GM12892 (cell line): ENCODE results near the gene CHCHD10.

ENCODE experiments used
- POLR2A ChIP-seq: IDR thresholded peaks from 2 replicates; pipeline ENCODE4 v1.6.1; 2011; ENCODE audit warnings: low read depth, low read length, control low read depth
- POLR2AphosphoS5 ChIP-seq: IDR thresholded peaks from 2 replicates; pipeline ENCODE4 v1.6.1; 2011; ENCODE audit warnings: low read depth, low read length, control low read depth
- TAF1 ChIP-seq: IDR thresholded peaks from 2 replicates; pipeline ENCODE4 v1.6.1; 2011; ENCODE audit warnings: low read depth, mild to moderate bottlenecking, control low read depth, low read length, borderline replicate concordance

- TF ChIP-seq POLR2A (no peak), POLR2AphosphoS5 (no peak), TAF1 (no peak)
Observed at GRCh38 chr22:23779731-23780130, 12.0 kb upstream of the CHCHD10 start.
